Fibroblast of lung (primary cell): ENCODE data around the gene EPHB6. TPM values are rescaled to one million over a fixed set of nuclear protein-coding genes. Genes with fewer than 3 reads are reported as not detected.

ENCODE experiments used
- DNase-seq, 2 donors: peaks; one replicate each; pipeline versions ENCODE4 v3.0.0 to v3.0.0-alpha.2; 2010; ENCODE audit warnings: low read depth in 2 of 2
- H2AFZ ChIP-seq: 2 replicates; pipeline ENCODE4 v1.5.1; 2012; ENCODE audit warnings: low read length, control low read depth, inconsistent platforms
- H3K27ac ChIP-seq: 2 replicates; pipeline ENCODE4 v1.5.1; 2011; ENCODE audit warnings: low read length, control low read depth; ENCODE audit not compliant: insufficient read depth
- H3K27me3 ChIP-seq: 2 replicates; pipeline ENCODE4 v1.5.1; 2011; ENCODE audit warnings: mild to moderate bottlenecking, low read length; ENCODE audit not compliant: control insufficient read depth, insufficient read depth
- H3K36me3 ChIP-seq: 2 replicates; pipeline ENCODE4 v1.5.1; 2011; ENCODE audit warnings: low read length; ENCODE audit not compliant: control insufficient read depth, insufficient read depth
- H3K4me1 ChIP-seq: 2 replicates; pipeline ENCODE4 v1.5.1; 2011; ENCODE audit warnings: low read length; ENCODE audit not compliant: control insufficient read depth, insufficient read depth; ENCODE audit errors: extremely low read depth
- H3K4me2 ChIP-seq: 2 replicates; pipeline ENCODE4 v1.5.1; 2011; ENCODE audit warnings: low read length, control low read depth; ENCODE audit not compliant: insufficient read depth; ENCODE audit errors: extremely low read depth
- H3K4me3 ChIP-seq, 4 experiments: fragments of 200-600 bp in 1 of 4; sonication (generic) in 1 of 4; replicated peaks in 1 of 4; 2 replicates each; pipeline ENCODE4 v1.5.1; 2011 to 2016; ENCODE audit warnings: low read length in 4 of 4, low read depth in 3 of 4, mild to moderate bottlenecking in 3 of 4, control low read depth in 2 of 4, inconsistent platforms in 1 of 4, mixed read lengths in 1 of 4; ENCODE audit not compliant: insufficient read depth in 1 of 4; ENCODE audit errors: control extremely low read depth in 1 of 4
- H3K79me2 ChIP-seq: 2 replicates; pipeline ENCODE4 v1.5.1; 2012; ENCODE audit warnings: mild to moderate bottlenecking, low read length, inconsistent platforms; ENCODE audit not compliant: control insufficient read depth, insufficient read depth
- H3K9ac ChIP-seq: 2 replicates; pipeline ENCODE4 v1.5.1; 2011; ENCODE audit warnings: mild to moderate bottlenecking, low read length, control low read depth; ENCODE audit not compliant: insufficient read depth
- H3K9me3 ChIP-seq: 2 replicates; pipeline ENCODE4 v1.5.1; 2012; ENCODE audit warnings: low read depth, low read length; ENCODE audit not compliant: control insufficient read depth, insufficient read depth
- H4K20me1 ChIP-seq: 2 replicates; pipeline ENCODE4 v1.5.1; 2011; ENCODE audit warnings: low read length; ENCODE audit not compliant: control insufficient read depth, insufficient read depth; ENCODE audit errors: extremely low read depth
- CTCF ChIP-seq, 2 donors: IDR thresholded peaks in 1 of 2; conservative IDR thresholded peaks in 1 of 2; 1 replicate in 1 of 2; 2 replicates in 1 of 2; pipeline ENCODE4 v1.5.1; 2011 to 2012; ENCODE audit warnings: low read length in 2 of 2, control low read depth in 1 of 2, inconsistent platforms in 1 of 2, low read depth in 1 of 2, mild to moderate bottlenecking in 1 of 2
- EZH2 ChIP-seq: IDR thresholded peaks from 2 replicates; pipeline ENCODE4 v1.5.1; 2012; ENCODE audit warnings: low read length, control low read depth, mild to moderate bottlenecking; ENCODE audit errors: missing control alignments
- polyA plus RNA-seq, 2 donors: library from polyadenylated mRNA; depleted of rRNA in 1 of 2; stranded (reverse) in 1 of 2; unstranded in 1 of 2; fragments of >200 nt; gene quantifications; 2 replicates each; pipeline ENCODE4 v1.2.1, GENCODE V29; 2011 to 2012; ENCODE audit warnings: missing spikeins in 1 of 2
- total RNA-seq: library from RNA; depleted of rRNA; stranded (reverse); fragments of >200 nt; gene quantifications from 2 replicates; pipeline ENCODE4 v1.2.1, GENCODE V29; 2014

EPHB6 gene
- total and polyA plus RNA-seq, 2 donors (not counting 1 experiment from before 2014, with no cell fraction given), result 1.1 to 4.3 TPM

DNA sequence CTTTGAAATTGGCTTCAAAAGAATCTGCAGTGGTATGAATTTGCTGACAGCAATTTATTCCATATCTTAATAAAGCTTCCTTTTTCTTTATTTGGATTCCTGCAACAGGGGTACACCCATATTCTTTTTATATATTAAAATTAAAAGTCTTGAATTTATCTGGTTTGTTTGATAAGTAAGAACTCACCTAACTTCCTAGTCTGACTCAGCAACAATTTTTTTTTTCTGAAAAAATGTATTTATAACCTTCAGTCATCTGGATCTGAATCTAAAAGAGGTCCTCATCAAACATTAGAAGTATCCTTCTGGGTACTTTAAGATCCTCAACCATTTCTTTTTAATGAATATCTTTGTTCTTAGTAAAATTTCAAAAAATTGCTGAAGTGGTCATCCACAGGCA, 4.5 kb downstream of the EPHB6 start:
- H3K27ac ChIP-seq, result no peak overlapping the region
- no peak for TF ChIP-seq EZH2
- no peak for TF ChIP-seq CTCF (conservative IDR thresholded peaks at IDR 0.05 in 1 of 2, IDR thresholded peaks at IDR 0.05 in 1 of 2; ENCODE audit: low read depth in 1 of 2, low read length in 2 of 2)
- H3K79me2 ChIP-seq, result no peaks in the 10 kb centered on the region
- no peak overlapping the region for H3K4me2 ChIP-seq
- no peaks in the 10 kb centered on the region for H3K36me3 ChIP-seq
- no peak for DNase-seq
- no peaks in the 10 kb centered on the region for H3K9me3 ChIP-seq
- H3K4me3 ChIP-seq, result no peak overlapping the region
- H4K20me1 ChIP-seq, result no peaks in the 10 kb centered on the region
- H3K4me1 ChIP-seq, result no peaks in the 10 kb centered on the region
- no peak overlapping the region for H3K9ac ChIP-seq
- H3K27me3 ChIP-seq, result peaks cover 2% of the 10 kb centered on the region
- no peak overlapping the region for H2AFZ ChIP-seq

DNA sequence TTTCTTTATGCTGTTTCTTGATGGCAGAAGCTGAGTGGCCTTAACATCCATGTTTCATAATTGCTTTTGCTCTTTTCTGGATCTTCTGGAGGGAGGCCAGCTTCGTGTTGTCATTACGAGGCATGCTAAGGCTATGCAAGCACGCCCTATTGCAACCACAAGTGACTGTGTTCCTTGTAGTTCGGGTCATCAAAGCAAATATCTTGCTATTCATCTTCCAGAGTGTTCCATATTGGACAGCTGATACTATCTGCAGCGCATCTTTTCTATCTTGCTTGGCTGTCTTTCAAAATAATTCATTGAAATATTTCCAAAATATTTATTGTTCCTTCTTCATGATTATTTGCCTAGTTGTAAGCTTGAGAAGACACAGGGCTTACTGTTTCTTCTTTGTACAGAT, 5.0 kb downstream of the EPHB6 start:
- no peaks in the 10 kb centered on the region for H3K9me3 ChIP-seq
- peak; percentile 59 to 79 for DNase-seq
- H3K36me3 ChIP-seq, result no peaks in the 10 kb centered on the region
- no peak overlapping the region for H2AFZ ChIP-seq
- peaks cover 2% of the 10 kb centered on the region for H3K27me3 ChIP-seq
- no peaks in the 10 kb centered on the region for H3K79me2 ChIP-seq
- H3K4me2 ChIP-seq, result no peak overlapping the region
- H3K27ac ChIP-seq, result no peak overlapping the region
- no peaks in the 10 kb centered on the region for H4K20me1 ChIP-seq
- TF ChIP-seq EZH2 (no peak), CTCF (conservative IDR thresholded peaks at IDR 0.05 in 1 of 2, IDR thresholded peaks at IDR 0.05 in 1 of 2; ENCODE audit: low read depth in 1 of 2, low read length in 2 of 2) (no peak)
- no peak overlapping the region for H3K4me3 ChIP-seq
- H3K9ac ChIP-seq, result no peak overlapping the region
- H3K4me1 ChIP-seq, result no peaks in the 10 kb centered on the region

- H3K27ac ChIP-seq, result no peak overlapping the region
- no peaks in the 10 kb centered on the region for H3K36me3 ChIP-seq
- no peaks in the 10 kb centered on the region for H3K79me2 ChIP-seq
- H2AFZ ChIP-seq, result no peak overlapping the region
- no peak overlapping the region for H3K4me3 ChIP-seq
- H3K27me3 ChIP-seq, result no peaks in the 10 kb centered on the region
- no peaks in the 10 kb centered on the region for H3K4me1 ChIP-seq
- H3K4me2 ChIP-seq, result no peak overlapping the region
- TF ChIP-seq EZH2 (no peak), CTCF (conservative IDR thresholded peaks at IDR 0.05 in 1 of 2, IDR thresholded peaks at IDR 0.05 in 1 of 2; ENCODE audit: low read depth in 1 of 2, low read length in 2 of 2) (no peak)
- no peak for DNase-seq
- H3K9me3 ChIP-seq, result no peaks in the 10 kb centered on the region
- H4K20me1 ChIP-seq, result no peaks in the 10 kb centered on the region
- no peak overlapping the region for H3K9ac ChIP-seq
Observed at GRCh38 chr7:142860968-142861367, 6.1 kb downstream of the EPHB6 start.
